A673 (cell line): ENCODE results near the gene RALGPS1. TPM values are rescaled to one million over a fixed set of nuclear protein-coding genes. Genes with fewer than 3 reads are reported as not detected.

Experiments
- BruUV-seq: library from RNA; stranded (reverse); fragments of 400-500 nt; replicated peaks from 2 replicates; lab custom pipeline; 2021; lab: Mats Ljungman, UMichigan
- CTCF ChIA-PET: fragments of 300-600 bp; sonication (Branson Sonifier 250); formaldehyde crosslinking; loops from one replicate; lab custom pipeline; 2022; ENCODE audit warnings: antibody characterized with exemption; lab: Charles Lee
- POLR2A ChIA-PET: fragments of 300-600 bp; sonication (Branson Sonifier 250); formaldehyde crosslinking; loops from one replicate; lab custom pipeline; 2022; ENCODE audit warnings: antibody characterized with exemption; ENCODE audit not compliant: low non-redundant PET; lab: Charles Lee
- DNase-seq: peaks from one replicate; pipeline ENCODE4 v3.0.0-alpha.2; 2015; ENCODE audit warnings: low spot score
- H3K27ac ChIP-seq: fragments of 200-600 bp; sonication (generic); 2 replicates; pipeline ENCODE4 v1.5.1; 2016; ENCODE audit warnings: mixed run types, low read depth, mild to moderate bottlenecking, mixed read lengths, antibody characterized with exemption, low read length; ENCODE audit not compliant: poor library complexity, severe bottlenecking
- H3K27me3 ChIP-seq: fragments of 200-600 bp; sonication (generic); replicated peaks from 2 replicates; pipeline ENCODE4 v1.6.1; 2017; ENCODE audit warnings: mixed run types, low read depth, mild to moderate bottlenecking, mixed read lengths, antibody characterized with exemption, low read length; ENCODE audit not compliant: insufficient read depth, poor library complexity
- H3K36me3 ChIP-seq: fragments of 200-600 bp; sonication (generic); 2 replicates; pipeline ENCODE4 v1.6.1; 2016; ENCODE audit warnings: mixed run types, mild to moderate bottlenecking, mixed read lengths, antibody characterized with exemption, low read length; ENCODE audit not compliant: insufficient read depth, poor library complexity, severe bottlenecking
- H3K4me1 ChIP-seq: fragments of 200-600 bp; sonication (generic); 2 replicates; pipeline ENCODE4 v1.6.1; 2017; ENCODE audit warnings: mixed run types, mild to moderate bottlenecking, mixed read lengths, antibody characterized with exemption, low read length; ENCODE audit not compliant: insufficient read depth, poor library complexity, severe bottlenecking
- H3K4me3 ChIP-seq: fragments of 200-600 bp; sonication (generic); 2 replicates; pipeline ENCODE4 v1.5.1; 2016; ENCODE audit warnings: low read depth, mixed run types, mild to moderate bottlenecking, mixed read lengths, low read length; ENCODE audit not compliant: poor library complexity, severe bottlenecking
- H3K9me3 ChIP-seq: fragments of 200-600 bp; sonication (generic); 2 replicates; pipeline ENCODE4 v1.6.1; 2016; ENCODE audit warnings: mixed run types, low read depth, mild to moderate bottlenecking, mixed read lengths, antibody characterized with exemption, low read length; ENCODE audit not compliant: poor library complexity, severe bottlenecking
- EZH2 ChIP-seq: fragments of 200-600 bp; sonication (generic); IDR thresholded peaks from 2 replicates; pipeline ENCODE4 v1.6.1; 2017; ENCODE audit warnings: borderline replicate concordance, low read depth, mild to moderate bottlenecking, mixed read lengths, antibody characterized with exemption, low read length; ENCODE audit not compliant: poor library complexity, severe bottlenecking
- intact Hi-C: fragments of 100-400 bp; cut with micrococcal nuclease; formaldehyde crosslinking; loops from one replicate; pipeline ENCODE4 v1.10.0; 2022; ENCODE audit not compliant: unreplicated experiment
- total RNA-seq: library from RNA; stranded (reverse); gene quantifications from 2 replicates; pipeline ENCODE4 v1.2.3, GENCODE V29; 2021
- TF ChIP-seq, protein P1 (sequence below): fragments of 300-800, 200-600 bp; sonication (generic); conservative IDR thresholded peaks from 2 replicates; pipeline ENCODE4 v1.5.1; 2017; ENCODE audit warnings: low read depth, mild to moderate bottlenecking, antibody characterized with exemption, low read length, moderate library complexity, mixed read lengths

The RALGPS1 gene
- total RNA-seq, 1 experiment from 2014 or later: 3.9 TPM

DNA sequence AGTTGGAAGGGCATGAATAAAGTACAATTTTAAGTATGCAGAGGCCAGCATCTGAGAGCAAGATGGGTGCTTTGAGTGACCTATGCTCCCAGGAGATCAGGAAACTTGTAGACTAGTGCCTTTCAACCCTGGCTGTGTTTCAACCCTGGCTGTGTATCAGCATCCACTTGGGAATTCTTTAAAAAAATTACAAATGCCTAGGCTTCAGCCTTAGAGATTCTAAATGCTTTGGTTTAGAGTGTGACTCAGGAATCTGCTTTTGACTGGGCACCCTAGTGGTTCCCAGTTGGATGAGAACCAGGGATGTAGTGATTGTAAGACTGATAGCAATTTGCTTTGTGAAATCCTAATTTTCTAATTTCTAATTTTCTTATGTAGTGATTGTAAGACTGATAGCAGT lies 65.6 kb downstream of the RALGPS1 start:
- TF ChIP-seq, protein P1, sequence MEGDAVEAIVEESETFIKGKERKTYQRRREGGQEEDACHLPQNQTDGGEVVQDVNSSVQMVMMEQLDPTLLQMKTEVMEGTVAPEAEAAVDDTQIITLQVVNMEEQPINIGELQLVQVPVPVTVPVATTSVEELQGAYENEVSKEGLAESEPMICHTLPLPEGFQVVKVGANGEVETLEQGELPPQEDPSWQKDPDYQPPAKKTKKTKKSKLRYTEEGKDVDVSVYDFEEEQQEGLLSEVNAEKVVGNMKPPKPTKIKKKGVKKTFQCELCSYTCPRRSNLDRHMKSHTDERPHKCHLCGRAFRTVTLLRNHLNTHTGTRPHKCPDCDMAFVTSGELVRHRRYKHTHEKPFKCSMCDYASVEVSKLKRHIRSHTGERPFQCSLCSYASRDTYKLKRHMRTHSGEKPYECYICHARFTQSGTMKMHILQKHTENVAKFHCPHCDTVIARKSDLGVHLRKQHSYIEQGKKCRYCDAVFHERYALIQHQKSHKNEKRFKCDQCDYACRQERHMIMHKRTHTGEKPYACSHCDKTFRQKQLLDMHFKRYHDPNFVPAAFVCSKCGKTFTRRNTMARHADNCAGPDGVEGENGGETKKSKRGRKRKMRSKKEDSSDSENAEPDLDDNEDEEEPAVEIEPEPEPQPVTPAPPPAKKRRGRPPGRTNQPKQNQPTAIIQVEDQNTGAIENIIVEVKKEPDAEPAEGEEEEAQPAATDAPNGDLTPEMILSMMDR: no peak
- TF ChIP-seq EZH2: no peak
- Histone ChIP-seq H3K27ac (no peak overlapping the region), H3K27me3 (no peaks in the 10 kb centered on the region), H3K4me3 (no peak overlapping the region), H3K36me3 (no peaks in the 10 kb centered on the region), H3K9me3 (no peaks in the 10 kb centered on the region), H3K4me1 (no peaks in the 10 kb centered on the region)
- POLR2A ChIA-PET: no interaction called here
- intact Hi-C loops: no loop called here
- peak; percentile 23 for DNase-seq
- CTCF ChIA-PET: no interaction called here
- BruUV-seq: no TSS peak

DNA sequence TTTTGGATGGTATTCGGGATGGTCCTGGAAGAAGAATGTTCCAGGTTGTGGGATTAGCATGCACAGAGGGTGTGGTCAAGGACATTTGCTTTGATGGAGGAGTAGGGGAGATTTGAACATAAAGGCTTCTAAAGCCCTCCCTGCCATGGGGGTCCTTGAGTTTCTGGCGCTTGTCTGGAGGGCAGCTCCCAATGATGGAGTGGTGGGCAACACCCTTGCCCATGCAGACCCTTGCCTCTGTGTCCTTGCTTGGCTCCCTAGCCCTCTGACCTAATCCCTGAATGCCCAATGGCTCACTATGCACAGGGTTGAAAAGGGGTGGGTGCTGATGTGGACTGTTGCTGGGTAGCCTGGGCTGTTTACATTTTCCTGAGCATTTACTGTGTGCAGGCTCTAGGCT lies 66.6 kb downstream of the RALGPS1 start:
- no peak overlapping the region for H3K4me3 ChIP-seq
- CTCF ChIA-PET: interaction anchor here (0.6 kb wide), 1 partner anchor 129 kb away, joined by 7 read pairs; no protein-coding TSS in a partner anchor

DNA sequence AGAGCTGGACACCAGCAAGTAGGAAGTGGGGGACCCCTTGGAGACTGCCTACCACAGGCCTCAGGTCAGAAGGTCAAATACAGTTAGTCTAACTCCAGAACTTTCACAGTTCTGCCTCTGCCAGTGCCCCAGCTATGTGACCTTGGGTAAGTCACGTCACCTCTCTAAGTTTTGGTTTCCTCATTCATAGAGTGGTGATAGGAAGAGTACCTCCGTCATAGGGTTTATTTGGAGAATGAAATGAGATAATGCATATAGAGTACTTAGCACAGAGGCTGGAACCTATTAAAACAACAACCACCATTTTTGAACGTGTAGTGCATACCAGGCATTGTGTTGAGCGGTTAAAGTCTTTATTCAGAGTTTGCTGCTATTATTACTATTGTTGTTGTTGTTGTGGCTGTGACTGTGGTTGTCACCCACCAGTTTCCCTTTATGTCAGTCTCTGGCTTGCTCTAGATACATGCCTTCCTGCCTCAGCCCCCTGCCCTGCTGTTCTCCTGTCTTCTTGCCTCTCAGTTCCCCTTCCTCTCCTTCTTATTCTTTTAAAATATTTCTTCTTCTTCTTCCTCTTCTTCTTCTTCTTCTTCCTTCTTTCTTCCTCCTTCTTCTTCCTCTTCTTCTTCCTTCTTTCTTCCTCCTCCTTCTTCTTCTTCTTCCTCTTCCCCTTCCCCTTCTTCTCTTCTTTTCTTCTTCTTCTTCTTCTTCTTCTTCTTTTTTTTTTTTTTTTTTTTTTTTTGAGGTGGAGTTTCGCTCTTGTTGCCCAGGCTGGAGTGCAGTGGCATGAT lies 67.8 kb downstream of the RALGPS1 start:
- no peaks in the 10 kb centered on the region for H3K27me3 ChIP-seq
- CTCF ChIA-PET: no interaction called here
- no peak overlapping the region for H3K27ac ChIP-seq
- no peaks in the 10 kb centered on the region for H3K36me3 ChIP-seq
- intact Hi-C loops: no loop called here
- POLR2A ChIA-PET: no interaction called here
- H3K4me1 ChIP-seq: peaks cover 7% of the 10 kb centered on the region
- H3K9me3 ChIP-seq: no peaks in the 10 kb centered on the region
- no peak for DNase-seq
- TF ChIP-seq, protein P1: no peak
- TF ChIP-seq EZH2: no peak
- H3K4me3 ChIP-seq: no peak overlapping the region
- BruUV-seq: no TSS peak

More for the DNA sequence above, 66.6 kb downstream of the RALGPS1 start:
- H3K4me1 ChIP-seq: peaks cover 4% of the 10 kb centered on the region
- H3K36me3 ChIP-seq: no peaks in the 10 kb centered on the region
- BruUV-seq: no TSS peak
- POLR2A ChIA-PET: no interaction called here
- intact Hi-C loops: no loop called here
- no peak for DNase-seq
- H3K27me3 ChIP-seq: no peaks in the 10 kb centered on the region
- no peaks in the 10 kb centered on the region for H3K9me3 ChIP-seq
- no peak overlapping the region for H3K27ac ChIP-seq
- TF ChIP-seq, protein P1: no peak
- no peak for TF ChIP-seq EZH2
